Nephron progenitor cell (in vitro differentiated cells): ENCODE results near the gene SORCS2.

Source experiments
- DNase-seq: peaks from one replicate; pipeline ENCODE4 v3.0.0; 2021
- H3K27ac Mint-ChIP-seq: 2 replicates; pipeline ENCODE4 v1.8.0; 2021; ENCODE audit warnings: mild to moderate bottlenecking, moderate library complexity, mixed read lengths
- H3K27me3 Mint-ChIP-seq: 2 replicates; pipeline ENCODE4 v1.8.0; 2021; ENCODE audit warnings: mild to moderate bottlenecking, low read depth, mixed read lengths; ENCODE audit not compliant: poor library complexity
- H3K36me3 Mint-ChIP-seq: 2 replicates; pipeline ENCODE4 v1.8.0; 2021; ENCODE audit warnings: low read depth, mixed read lengths
- H3K4me1 Mint-ChIP-seq: 2 replicates; pipeline ENCODE4 v1.8.0; 2021; ENCODE audit warnings: mixed read lengths
- H3K4me3 Mint-ChIP-seq: 2 replicates; pipeline ENCODE4 v1.8.0; 2021; ENCODE audit warnings: mild to moderate bottlenecking, moderate library complexity, mixed read lengths
- H3K9me3 Mint-ChIP-seq: 2 replicates; pipeline ENCODE4 v1.8.0; 2021; ENCODE audit warnings: mild to moderate bottlenecking, moderate library complexity, mixed read lengths
- CTCF ChIP-seq: fragments of 200-600 bp; sonication (generic); IDR thresholded peaks from 2 replicates; pipeline ENCODE4 v1.5.0; 2021; ENCODE audit warnings: antibody characterized with exemption

Gene SORCS2

GRCh38 chr4:7192252-7193029 is at the start of gene SORCS2:
Gene SORCS2 (plus strand): TSS chr4:7192538.
- Mint-ChIP-seq H3K9me3 (no peaks in the 10 kb centered on the region), H3K27me3 (peaks cover 47% of the 10 kb centered on the region)

DNA sequence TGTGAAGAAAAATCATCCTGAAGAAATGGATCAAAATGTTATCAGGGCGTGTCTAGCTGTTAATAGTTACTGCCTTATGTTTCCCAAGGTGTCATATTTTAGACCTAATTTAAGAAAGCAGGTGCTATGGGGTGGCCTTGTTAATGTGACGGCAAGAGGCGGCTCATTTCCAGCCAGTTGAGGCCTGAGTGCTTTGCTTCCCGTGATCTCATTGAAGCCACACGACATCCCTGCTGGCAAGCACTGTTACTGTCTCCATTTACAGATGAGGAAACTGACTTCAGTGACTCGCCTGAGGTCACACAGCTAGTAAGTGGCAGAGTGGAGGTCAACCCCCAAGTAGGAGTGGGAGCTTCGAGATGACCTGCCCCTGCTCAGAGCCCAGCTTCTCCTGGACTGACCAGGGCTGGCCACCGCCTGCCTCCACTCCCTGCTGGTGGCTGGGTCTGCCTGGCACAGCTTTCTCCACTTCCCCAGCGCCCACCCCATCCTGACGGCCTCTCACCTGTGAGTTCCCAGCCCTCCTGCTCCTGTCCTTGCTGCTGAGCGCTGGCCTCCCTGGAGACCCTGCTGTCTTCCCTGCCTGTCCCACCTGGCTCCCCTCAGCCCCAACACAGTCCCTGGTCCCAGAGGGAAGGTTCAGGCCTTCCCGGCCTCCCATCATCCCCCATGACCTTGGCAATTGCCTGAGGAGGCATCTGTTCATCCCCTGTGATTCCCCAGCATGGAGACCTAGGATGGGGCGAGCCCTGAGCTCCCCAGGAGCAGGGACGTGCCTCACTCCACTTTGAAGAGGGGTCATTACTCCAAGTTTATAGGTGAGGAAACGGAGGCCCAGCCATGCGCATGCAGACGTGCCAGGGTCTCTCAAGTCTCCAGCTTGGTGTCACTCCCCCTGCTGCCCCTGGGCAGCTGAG is 47.7 kb upstream of the SORCS2 start:
- H3K4me3 Mint-ChIP-seq: no peak overlapping the region
- DNase-seq: no peak
- H3K27ac Mint-ChIP-seq: peak overlapping the region; percentile 32
- peaks cover 4% of the 10 kb centered on the region for H3K27me3 Mint-ChIP-seq
- no peaks in the 10 kb centered on the region for H3K36me3 Mint-ChIP-seq
- peaks cover 72% of the 10 kb centered on the region for H3K4me1 Mint-ChIP-seq
- H3K9me3 Mint-ChIP-seq: no peaks in the 10 kb centered on the region
- TF ChIP-seq CTCF: no peak

More at GRCh38 chr4:7192252-7193029, at the start of gene SORCS2:
- Mint-ChIP-seq H3K36me3 (no peaks in the 10 kb centered on the region), H3K4me3 (peak within 1 kb of the TSS; percentile 84), H3K4me1 (peaks cover 55% of the 10 kb centered on the region), H3K27ac (no peak within 1 kb of the TSS)
- TF ChIP-seq CTCF: no peak
- DNase-seq: peak; percentile 86

GRCh38 chr4:7145291-7145934 is 46.9 kb upstream of the SORCS2 start:
- H3K9me3 Mint-ChIP-seq: no peaks in the 10 kb centered on the region
- H3K27ac Mint-ChIP-seq: peak overlapping the region; percentile 78
- no peak overlapping the region for H3K4me3 Mint-ChIP-seq
- peaks cover 67% of the 10 kb centered on the region for H3K4me1 Mint-ChIP-seq
- DNase-seq: no peak
- H3K36me3 Mint-ChIP-seq: no peaks in the 10 kb centered on the region
- no peak for TF ChIP-seq CTCF
- peaks cover 4% of the 10 kb centered on the region for H3K27me3 Mint-ChIP-seq

DNA sequence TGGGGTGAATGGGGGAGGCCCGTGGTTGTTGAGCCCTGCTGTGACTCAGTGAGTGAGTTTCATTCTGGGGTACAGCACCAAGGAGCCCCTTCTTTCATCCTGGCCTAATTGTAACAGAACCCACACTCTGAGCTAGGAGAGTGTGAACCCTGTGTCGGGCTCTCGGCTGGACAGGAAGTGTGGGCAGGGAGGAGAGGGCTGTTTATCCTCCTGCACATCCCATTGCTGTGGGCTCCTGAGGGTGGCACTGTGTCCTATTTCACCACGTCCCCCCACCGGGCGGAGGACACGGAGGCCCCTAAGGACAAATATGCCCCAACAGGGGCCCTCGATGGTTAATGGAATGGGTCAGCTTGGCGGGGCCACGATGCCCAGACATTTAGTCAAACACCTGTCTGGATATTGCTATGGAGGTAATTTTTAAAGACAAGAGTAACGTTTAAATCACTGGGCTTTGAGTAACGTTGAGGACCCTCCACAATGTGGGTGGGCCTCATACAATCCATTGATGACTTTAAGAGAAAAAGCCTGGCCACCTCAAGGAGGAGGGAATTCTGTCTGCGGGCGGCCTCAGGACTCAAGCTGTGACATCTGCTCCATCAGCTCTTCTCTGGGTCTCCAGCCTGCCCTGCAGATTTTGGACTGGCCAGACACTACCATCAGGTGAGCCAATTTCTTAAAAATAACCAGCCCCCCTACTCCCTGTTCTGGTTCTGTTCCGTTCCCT is 46.1 kb upstream of the SORCS2 start:
- H3K4me3 Mint-ChIP-seq: peak overlapping the region; percentile 2
- TF ChIP-seq CTCF: no peak
- H3K27me3 Mint-ChIP-seq: peaks cover 4% of the 10 kb centered on the region
- H3K27ac Mint-ChIP-seq: no peak overlapping the region
- peaks cover 3% of the 10 kb centered on the region for H3K9me3 Mint-ChIP-seq
- H3K36me3 Mint-ChIP-seq: no peaks in the 10 kb centered on the region
- H3K4me1 Mint-ChIP-seq: peaks cover 66% of the 10 kb centered on the region
- DNase-seq: no peak

GRCh38 chr4:7146786-7147115 is 45.6 kb upstream of the SORCS2 start:
- peaks cover 62% of the 10 kb centered on the region for H3K4me1 Mint-ChIP-seq
- no peak for DNase-seq
- no peak for TF ChIP-seq CTCF
- H3K9me3 Mint-ChIP-seq: peaks cover 3% of the 10 kb centered on the region
- H3K27ac Mint-ChIP-seq: peak overlapping the region; percentile 8
- H3K4me3 Mint-ChIP-seq: peak overlapping the region; percentile 2
- peaks cover 4% of the 10 kb centered on the region for H3K27me3 Mint-ChIP-seq
- no peaks in the 10 kb centered on the region for H3K36me3 Mint-ChIP-seq
